Keratinocyte (primary cell): ENCODE data around the gene RPL31. TPM values are rescaled to one million over a fixed set of nuclear protein-coding genes. Genes with fewer than 3 reads are reported as not detected.

Source experiments
- DNase-seq: peaks from one replicate; pipeline ENCODE4 v3.0.0-alpha.2; 2011; ENCODE audit warnings: low read depth, missing footprints, low spot score
- FAIRE-seq: peaks from 2 replicates; lab custom pipeline; 2011; peaks lifted over from hg19 to GRCh38; lab: Jason Lieb, UNC
- H2AFZ ChIP-seq: 2 replicates; pipeline ENCODE4 v1.6.0; 2012; ENCODE audit warnings: low read length, control low read depth, inconsistent platforms; ENCODE audit not compliant: control insufficient read depth
- H3K27ac ChIP-seq: 2 replicates; pipeline ENCODE4 v1.5.1; 2011; ENCODE audit warnings: low read length; ENCODE audit not compliant: control insufficient read depth, insufficient read depth
- H3K27me3 ChIP-seq: 3 replicates; pipeline ENCODE4 v1.6.0; 2011; ENCODE audit warnings: low read length; ENCODE audit not compliant: control insufficient read depth, insufficient read depth; ENCODE audit errors: extremely low read depth
- H3K36me3 ChIP-seq, 2 experiments: 2 replicates in 1 of 2; 3 replicates in 1 of 2; pipeline ENCODE4 v1.5.1; 2011; ENCODE audit warnings: low read length in 2 of 2, mild to moderate bottlenecking in 1 of 2; ENCODE audit not compliant: control insufficient read depth in 2 of 2, insufficient read depth in 2 of 2; ENCODE audit errors: extremely low read depth in 1 of 2
- H3K4me1 ChIP-seq: 3 replicates; pipeline ENCODE4 v1.5.1; 2011; ENCODE audit warnings: low read length; ENCODE audit not compliant: control insufficient read depth, insufficient read depth; ENCODE audit errors: extremely low read depth
- H3K4me2 ChIP-seq: 3 replicates; pipeline ENCODE4 v1.6.0; 2011; ENCODE audit warnings: low read depth, low read length; ENCODE audit not compliant: control insufficient read depth, insufficient read depth; ENCODE audit errors: extremely low read depth
- H3K4me3 ChIP-seq, 3 experiments: fragments of 200-600 bp in 1 of 3; sonication (generic) in 1 of 3; 2 replicates in 2 of 3; 3 replicates in 1 of 3; pipeline ENCODE4 v1.5.1; 2011 to 2016; ENCODE audit warnings: low read length in 3 of 3, mild to moderate bottlenecking in 3 of 3, control low read depth in 2 of 3, inconsistent platforms in 1 of 3, low read depth in 1 of 3, mixed read lengths in 1 of 3, mixed run types in 1 of 3, moderate library complexity in 1 of 3; ENCODE audit not compliant: control insufficient read depth in 2 of 3, insufficient read depth in 2 of 3; ENCODE audit errors: extremely low read depth in 1 of 3
- H3K79me2 ChIP-seq: 2 replicates; pipeline ENCODE4 v1.6.0; 2012; ENCODE audit warnings: low read length; ENCODE audit not compliant: control insufficient read depth, insufficient read depth
- H3K9ac ChIP-seq: 3 replicates; pipeline ENCODE4 v1.6.0; 2011; ENCODE audit warnings: low read length; ENCODE audit not compliant: control insufficient read depth, insufficient read depth; ENCODE audit errors: extremely low read depth
- H3K9me1 ChIP-seq: 3 replicates; pipeline ENCODE4 v1.6.0; 2011; ENCODE audit warnings: low read length; ENCODE audit not compliant: control insufficient read depth, insufficient read depth; ENCODE audit errors: extremely low read depth
- H3K9me3 ChIP-seq: 2 replicates; pipeline ENCODE4 v1.5.1; 2012; ENCODE audit warnings: low read depth, low read length; ENCODE audit not compliant: control insufficient read depth
- H4K20me1 ChIP-seq: 3 replicates; pipeline ENCODE4 v1.6.0; 2011; ENCODE audit warnings: low read length; ENCODE audit not compliant: control insufficient read depth, insufficient read depth; ENCODE audit errors: extremely low read depth
- EZH2 ChIP-seq: IDR thresholded peaks from one replicate; pipeline ENCODE4 v1.6.1; 2012; ENCODE audit warnings: inconsistent platforms, mild to moderate bottlenecking, low read length, moderate library complexity
- dilution Hi-C: fragments of 300-500 bp; cut with MboI; formaldehyde crosslinking; loops from one replicate; pipeline ENCODE4 v1.7.0; 2020; ENCODE audit warnings: low sequenced_read_pairs; ENCODE audit not compliant: extremely low pct_ligation_motif_present
- polyA plus RNA-seq, 5 experiments: library from polyadenylated mRNA; depleted of rRNA in 3 of 5; stranded (reverse) in 3 of 5; stranded (forward) in 1 of 5; unstranded in 1 of 5; fragments of >200 nt; gene quantifications; 1 replicate in 1 of 5; 2 replicates in 3 of 5; 3 replicates in 1 of 5; pipeline versions ENCODE4 v1.2.1 to v1.2.3, GENCODE V29; 2011 to 2012; ENCODE audit warnings: missing spikeins in 2 of 5, low read depth in 1 of 5, low replicate concordance in 1 of 5
- TF ChIP-seq, protein P1 (sequence below), 3 experiments: IDR thresholded peaks in 1 of 3; conservative IDR thresholded peaks in 1 of 3; optimal IDR thresholded peaks in 1 of 3; 2 replicates in 2 of 3; 3 replicates in 1 of 3; pipeline versions ENCODE3 to v1.5.1; 2011; ENCODE audit warnings: low read length in 3 of 3, mild to moderate bottlenecking in 3 of 3, moderate library complexity in 2 of 3, control low read depth in 1 of 3, inconsistent platforms in 1 of 3; ENCODE audit not compliant: insufficient read depth in 2 of 3; ENCODE audit errors: extremely low read depth in 1 of 3

The RPL31 gene
- polyA plus RNA-seq, 1 donor (not counting 4 experiments of a cell fraction or from before 2014, with no cell fraction given): 2,795 TPM

GRCh38 chr2:100963026-100963375 lies 39.1 kb upstream of the RPL31 start:
- DNase-seq (no peak), FAIRE-seq (no peak)
- Histone ChIP-seq H3K27ac (no peak overlapping the region), H3K9me3 (no peaks in the 10 kb centered on the region), H3K9ac (no peak overlapping the region), H3K4me2 (no peak overlapping the region), H4K20me1 (no peaks in the 10 kb centered on the region), H2AFZ (no peak overlapping the region), H3K4me3 (no peak overlapping the region), H3K4me1 (peaks cover 5% of the 10 kb centered on the region), H3K27me3 (no peaks in the 10 kb centered on the region), H3K79me2 (no peaks in the 10 kb centered on the region), H3K36me3 (peaks cover 0 to 18% of the 10 kb centered on the region in 2 experiments), H3K9me1 (no peaks in the 10 kb centered on the region)
- dilution Hi-C loops: no loop called here
- TF ChIP-seq EZH2: no peak
- TF ChIP-seq, protein P1, sequence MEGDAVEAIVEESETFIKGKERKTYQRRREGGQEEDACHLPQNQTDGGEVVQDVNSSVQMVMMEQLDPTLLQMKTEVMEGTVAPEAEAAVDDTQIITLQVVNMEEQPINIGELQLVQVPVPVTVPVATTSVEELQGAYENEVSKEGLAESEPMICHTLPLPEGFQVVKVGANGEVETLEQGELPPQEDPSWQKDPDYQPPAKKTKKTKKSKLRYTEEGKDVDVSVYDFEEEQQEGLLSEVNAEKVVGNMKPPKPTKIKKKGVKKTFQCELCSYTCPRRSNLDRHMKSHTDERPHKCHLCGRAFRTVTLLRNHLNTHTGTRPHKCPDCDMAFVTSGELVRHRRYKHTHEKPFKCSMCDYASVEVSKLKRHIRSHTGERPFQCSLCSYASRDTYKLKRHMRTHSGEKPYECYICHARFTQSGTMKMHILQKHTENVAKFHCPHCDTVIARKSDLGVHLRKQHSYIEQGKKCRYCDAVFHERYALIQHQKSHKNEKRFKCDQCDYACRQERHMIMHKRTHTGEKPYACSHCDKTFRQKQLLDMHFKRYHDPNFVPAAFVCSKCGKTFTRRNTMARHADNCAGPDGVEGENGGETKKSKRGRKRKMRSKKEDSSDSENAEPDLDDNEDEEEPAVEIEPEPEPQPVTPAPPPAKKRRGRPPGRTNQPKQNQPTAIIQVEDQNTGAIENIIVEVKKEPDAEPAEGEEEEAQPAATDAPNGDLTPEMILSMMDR (optimal IDR thresholded peaks at IDR 0.05 in 1 of 3, IDR thresholded peaks at IDR 0.05 in 1 of 3, conservative IDR thresholded peaks at IDR 0.05 in 1 of 3; ENCODE audit: extremely low read depth in 1 of 3, insufficient read depth in 2 of 3, low read length in 3 of 3): no peak

DNA sequence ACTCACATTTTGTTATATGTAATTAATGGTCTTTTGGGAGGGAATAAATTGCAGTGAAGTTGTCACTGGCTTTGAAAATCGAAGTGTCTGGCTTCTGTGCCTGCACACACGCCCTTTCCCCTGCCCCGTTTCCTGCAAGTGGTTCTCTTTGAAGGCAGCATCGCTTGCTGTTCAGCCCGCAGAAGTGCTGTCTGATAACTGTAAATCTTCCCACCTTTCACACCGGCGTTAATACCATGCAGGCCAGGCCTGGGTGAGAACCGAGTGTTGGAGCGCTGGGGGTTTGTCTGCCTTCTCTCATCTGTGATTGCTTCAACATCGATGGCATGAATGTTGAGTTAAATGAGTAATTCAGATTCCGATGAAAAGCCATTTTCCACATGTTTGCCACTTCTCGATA lies 37.9 kb upstream of the RPL31 start:
- dilution Hi-C loops: no loop called here
- no peaks in the 10 kb centered on the region for H3K79me2 ChIP-seq

More for the DNA sequence above, 37.9 kb upstream of the RPL31 start:
- FAIRE-seq (no peak), DNase-seq (no peak)
- no peak for TF ChIP-seq EZH2
- TF ChIP-seq, protein P1 (optimal IDR thresholded peaks at IDR 0.05 in 1 of 3, IDR thresholded peaks at IDR 0.05 in 1 of 3, conservative IDR thresholded peaks at IDR 0.05 in 1 of 3; ENCODE audit: extremely low read depth in 1 of 3, insufficient read depth in 2 of 3, low read length in 3 of 3): no peak
- H3K9me1 ChIP-seq: no peaks in the 10 kb centered on the region
- H3K27me3 ChIP-seq: no peaks in the 10 kb centered on the region
- H3K9me3 ChIP-seq: no peaks in the 10 kb centered on the region
- peaks cover 6 to 24% of the 10 kb centered on the region in 2 experiments for H3K36me3 ChIP-seq
- H3K4me1 ChIP-seq: peaks cover 5% of the 10 kb centered on the region
- H3K4me2 ChIP-seq: no peak overlapping the region
- no peak overlapping the region for H3K9ac ChIP-seq
- no peak overlapping the region for H3K4me3 ChIP-seq
- no peak overlapping the region for H2AFZ ChIP-seq
- no peaks in the 10 kb centered on the region for H4K20me1 ChIP-seq
- no peak overlapping the region for H3K27ac ChIP-seq
